ENCODE data around the gene NHS. TPM values are rescaled to one million over a fixed set of nuclear protein-coding genes. Genes with fewer than 3 reads are reported as not detected.

Gene NHS
- total and polyA plus RNA-seq, 10 donors: 0.32 to 3.1 (median 2.1) TPM

GRCh38 chrX:17563515-17563914 lies 188.5 kb downstream of the NHS start:
- no peak for DNase-seq
- intact Hi-C loops (cut with DNase I; ENCODE audit: low total_unique reads): no loop called here
- no peaks in the 10 kb centered on the region for H3K9me3 ChIP-seq
- H3K27ac ChIP-seq: no peak overlapping the region
- no peak overlapping the region for H3K4me3 ChIP-seq
- no peaks in the 10 kb centered on the region for H3K36me3 ChIP-seq
- no peak for TF ChIP-seq POLR2AphosphoS5 (IDR thresholded peaks at IDR 0.05)
- no peak for TF ChIP-seq CTCF (IDR thresholded peaks at IDR 0.05 in 8 of 11, conservative IDR thresholded peaks at IDR 0.05 in 3 of 11)
- no peak for TF ChIP-seq POLR2A (IDR thresholded peaks at IDR 0.05)
- WGBS, 5 donors: 17 to 32% (median 20%) methylated on average over 4 of the region's 4 CpGs
- H3K4me1 ChIP-seq: no peaks in the 10 kb centered on the region
- peaks cover 0 to 5% (median 0%) of the 10 kb centered on the region in 7 donors for H3K27me3 ChIP-seq (replicated peaks in 1 of 7)

- intact Hi-C loops (cut with DNase I; ENCODE audit: low total_unique reads): no loop called here
- peak overlapping the region in 1 of 8 donors; percentile 50 for H3K27ac ChIP-seq
- no peak for TF ChIP-seq CTCF (IDR thresholded peaks at IDR 0.05 in 8 of 11, conservative IDR thresholded peaks at IDR 0.05 in 3 of 11)
- no peak for TF ChIP-seq POLR2AphosphoS5 (IDR thresholded peaks at IDR 0.05)
- TF ChIP-seq POLR2A (IDR thresholded peaks at IDR 0.05): no peak
- H3K9me3 ChIP-seq: no peaks in the 10 kb centered on the region
- peaks cover 0 to 5% (median 0%) of the 10 kb centered on the region in 7 donors for H3K27me3 ChIP-seq (replicated peaks in 1 of 7)
- H3K36me3 ChIP-seq: no peaks in the 10 kb centered on the region
- 54 to 82% (median 65%) methylated on average over 5 to 7 of the region's 7 CpGs for WGBS, 5 donors
- DNase-seq: no peak
- H3K4me1 ChIP-seq: no peaks in the 10 kb centered on the region
- H3K4me3 ChIP-seq: no peak overlapping the region
Measured at GRCh38 chrX:17564689-17565409, 189.8 kb downstream of the NHS start.

GRCh38 chrX:17566740-17567139 lies 191.7 kb downstream of the NHS start:
- Histone ChIP-seq H3K9me3 (no peaks in the 10 kb centered on the region), H3K27me3 (replicated peaks in 1 of 7) (peaks cover 0 to 4% (median 0%) of the 10 kb centered on the region in 7 donors), H3K4me1 (no peaks in the 10 kb centered on the region), H3K4me3 (no peak overlapping the region), H3K27ac (peak overlapping the region in 2 of 8 donors; percentile 35 to 48), H3K36me3 (no peaks in the 10 kb centered on the region)
- intact Hi-C loops (cut with DNase I; ENCODE audit: low total_unique reads): no loop called here
- DNase-seq: no peak
- WGBS, 5 donors: 40 to 64% (median 62%) methylated on average over 4 of the region's 4 CpGs
- no peak for TF ChIP-seq POLR2AphosphoS5 (IDR thresholded peaks at IDR 0.05)
- no peak for TF ChIP-seq POLR2A (IDR thresholded peaks at IDR 0.05)
- no peak for TF ChIP-seq CTCF (IDR thresholded peaks at IDR 0.05 in 8 of 11, conservative IDR thresholded peaks at IDR 0.05 in 3 of 11)

GRCh38 chrX:17567187-17567586 lies 192.2 kb downstream of the NHS start:
- WGBS, 5 donors: 52 to 65% (median 62%) methylated on average over 8 of the region's 8 CpGs
- peak overlapping the region in 2 of 8 donors; percentile 35 to 48 for H3K27ac ChIP-seq

More at GRCh38 chrX:17567187-17567586, 192.2 kb downstream of the NHS start:
- Histone ChIP-seq H3K36me3 (no peaks in the 10 kb centered on the region), H3K4me1 (no peaks in the 10 kb centered on the region), H3K9me3 (no peaks in the 10 kb centered on the region), H3K4me3 (no peak overlapping the region), H3K27me3 (replicated peaks in 1 of 7) (no peaks in the 10 kb centered on the region)
- intact Hi-C loops (cut with DNase I; ENCODE audit: low total_unique reads): no loop called here
- TF ChIP-seq POLR2AphosphoS5 (IDR thresholded peaks at IDR 0.05) (no peak), CTCF (IDR thresholded peaks at IDR 0.05 in 8 of 11, conservative IDR thresholded peaks at IDR 0.05 in 3 of 11) (no peak), POLR2A (IDR thresholded peaks at IDR 0.05) (no peak)
- no peak for DNase-seq
